DMS153 treated with DMSO at 0.1 percent for 48 hours (cell line): ENCODE results near the gene UBE2J1.
A peak's percentile ranks its signal among the peaks of the same experiment; 100 is the strongest.

Experiments used
- DNase-seq: peaks from one replicate; lab custom pipeline; 2025; ENCODE audit not compliant: unreplicated experiment; lab: John Stamatoyannopoulos, UW

The UBE2J1 gene

GRCh38 chr6:89368107-89368506 lies 15.6 kb upstream of the UBE2J1 start:
- peak; percentile 29 for DNase-seq

- no peak for DNase-seq
These were observed 12.1 kb upstream of the UBE2J1 start for GRCh38 chr6:89364586-89364985.

- DNase-seq, result no peak
These were observed 8.6 kb upstream of the UBE2J1 start for GRCh38 chr6:89361171-89361570.

GRCh38 chr6:89360415-89360999 lies 8.0 kb upstream of the UBE2J1 start:
- DNase-seq, result no peak

GRCh38 chr6:89359561-89359960 lies 7.0 kb upstream of the UBE2J1 start:
- DNase-seq, result no peak

GRCh38 chr6:89357390-89357789 lies 4.9 kb upstream of the UBE2J1 start:
- DNase-seq, result no peak

- no peak for DNase-seq
These were observed 4.2 kb upstream of the UBE2J1 start for GRCh38 chr6:89356642-89357170.

- DNase-seq, result no peak
These were observed 3.1 kb upstream of the UBE2J1 start for GRCh38 chr6:89355511-89356194.

- peak; percentile 24 for DNase-seq
These were observed 1.3 kb upstream of the UBE2J1 start for GRCh38 chr6:89353702-89354392.

- DNase-seq, result no peak
These were observed 615 bp upstream of the UBE2J1 start for GRCh38 chr6:89353118-89353556.

GRCh38 chr6:89351671-89352277 lies 748 bp downstream of the UBE2J1 start:
- peak; percentile 84 for DNase-seq

GRCh38 chr6:89350281-89350966 lies 2.1 kb downstream of the UBE2J1 start:
- no peak for DNase-seq

GRCh38 chr6:89348372-89348771 lies 4.2 kb downstream of the UBE2J1 start:
- DNase-seq, result no peak

GRCh38 chr6:89347825-89348224 lies 4.7 kb downstream of the UBE2J1 start:
- DNase-seq, result no peak

- DNase-seq, result no peak
These were observed 6.1 kb downstream of the UBE2J1 start for GRCh38 chr6:89346433-89346832.

- DNase-seq, result no peak
These were observed 13.0 kb downstream of the UBE2J1 start for GRCh38 chr6:89339565-89339964.

GRCh38 chr6:89335164-89335563 lies 17.4 kb downstream of the UBE2J1 start:
- DNase-seq, result no peak

GRCh38 chr6:89330910-89331309 lies 21.6 kb downstream of the UBE2J1 start:
- no peak for DNase-seq

- DNase-seq, result no peak
These were observed 23.5 kb downstream of the UBE2J1 start for GRCh38 chr6:89328976-89329375.

GRCh38 chr6:89324304-89324703 lies 28.2 kb downstream of the UBE2J1 start:
- DNase-seq, result no peak

GRCh38 chr6:89323511-89323971 lies 29.0 kb downstream of the UBE2J1 start:
- DNase-seq, result peak; percentile 37
